ENCODE data around the gene WDFY2.

WDFY2 gene

DNA sequence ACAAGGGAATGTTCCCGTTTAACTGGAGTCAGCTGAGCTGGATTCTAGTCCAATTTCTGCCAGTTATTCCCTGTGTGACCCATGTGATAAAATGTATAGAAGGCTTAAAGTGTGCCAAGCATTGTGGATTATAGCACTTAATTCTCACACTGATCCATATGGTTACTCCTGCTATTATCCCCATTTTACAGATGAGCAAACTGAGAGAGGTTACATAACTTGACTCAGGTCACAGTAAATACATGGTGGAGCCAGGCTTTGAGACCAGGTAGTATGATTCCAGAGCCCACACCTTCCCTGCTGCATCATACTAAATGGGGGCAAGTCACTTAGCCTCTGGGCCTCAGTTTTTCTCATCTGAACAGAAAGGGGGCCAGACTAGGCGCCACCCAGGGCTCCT lies 221.7 kb downstream of the WDFY2 start:
- TF ChIP-seq, protein P1, sequence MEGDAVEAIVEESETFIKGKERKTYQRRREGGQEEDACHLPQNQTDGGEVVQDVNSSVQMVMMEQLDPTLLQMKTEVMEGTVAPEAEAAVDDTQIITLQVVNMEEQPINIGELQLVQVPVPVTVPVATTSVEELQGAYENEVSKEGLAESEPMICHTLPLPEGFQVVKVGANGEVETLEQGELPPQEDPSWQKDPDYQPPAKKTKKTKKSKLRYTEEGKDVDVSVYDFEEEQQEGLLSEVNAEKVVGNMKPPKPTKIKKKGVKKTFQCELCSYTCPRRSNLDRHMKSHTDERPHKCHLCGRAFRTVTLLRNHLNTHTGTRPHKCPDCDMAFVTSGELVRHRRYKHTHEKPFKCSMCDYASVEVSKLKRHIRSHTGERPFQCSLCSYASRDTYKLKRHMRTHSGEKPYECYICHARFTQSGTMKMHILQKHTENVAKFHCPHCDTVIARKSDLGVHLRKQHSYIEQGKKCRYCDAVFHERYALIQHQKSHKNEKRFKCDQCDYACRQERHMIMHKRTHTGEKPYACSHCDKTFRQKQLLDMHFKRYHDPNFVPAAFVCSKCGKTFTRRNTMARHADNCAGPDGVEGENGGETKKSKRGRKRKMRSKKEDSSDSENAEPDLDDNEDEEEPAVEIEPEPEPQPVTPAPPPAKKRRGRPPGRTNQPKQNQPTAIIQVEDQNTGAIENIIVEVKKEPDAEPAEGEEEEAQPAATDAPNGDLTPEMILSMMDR (conservative IDR thresholded peaks at IDR 0.05), result no peak
- no peak overlapping the region for H3K27ac ChIP-seq

DNA sequence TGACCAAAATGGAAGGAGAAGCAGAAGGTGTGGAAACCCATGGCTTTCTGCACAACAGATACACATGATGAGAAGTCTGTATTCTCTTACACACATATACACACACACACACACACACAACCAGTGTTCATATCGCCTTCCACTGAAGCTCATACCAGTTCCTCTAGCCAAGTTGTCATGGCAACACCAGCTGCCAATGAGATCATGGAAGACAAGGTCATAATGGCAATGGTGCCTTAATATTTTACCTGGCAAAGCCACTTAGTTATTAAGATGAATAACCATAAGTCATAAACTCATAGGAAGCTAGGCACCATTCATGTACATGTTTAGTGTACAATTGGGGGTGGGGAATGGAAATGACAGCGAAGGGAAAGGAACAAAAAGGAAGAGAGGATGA lies 222.3 kb downstream of the WDFY2 start:
- H3K27ac ChIP-seq, result no peak overlapping the region
- TF ChIP-seq, protein P1 (conservative IDR thresholded peaks at IDR 0.05), result no peak

DNA sequence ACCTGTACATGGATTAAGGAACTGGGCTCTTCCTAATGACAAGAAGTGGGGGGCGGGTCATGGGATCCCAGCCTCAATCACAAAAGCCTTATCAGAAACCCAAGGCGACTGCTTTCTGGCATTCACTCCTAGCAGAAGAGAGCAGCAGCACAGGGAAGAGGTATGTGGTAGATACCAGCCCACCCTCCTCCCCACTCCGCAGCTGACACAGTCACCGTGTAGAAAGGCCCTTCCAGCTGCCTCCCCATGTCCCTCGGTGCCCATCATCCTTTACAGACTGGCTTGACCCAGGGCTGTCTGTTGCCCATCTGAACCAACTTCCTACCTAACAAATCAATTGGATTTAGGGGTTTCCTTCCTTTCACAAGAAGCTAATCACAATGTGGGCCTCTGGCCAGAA lies 222.8 kb downstream of the WDFY2 start:
- TF ChIP-seq, protein P1 (conservative IDR thresholded peaks at IDR 0.05), result no peak
- H3K27ac ChIP-seq, result no peak overlapping the region

DNA sequence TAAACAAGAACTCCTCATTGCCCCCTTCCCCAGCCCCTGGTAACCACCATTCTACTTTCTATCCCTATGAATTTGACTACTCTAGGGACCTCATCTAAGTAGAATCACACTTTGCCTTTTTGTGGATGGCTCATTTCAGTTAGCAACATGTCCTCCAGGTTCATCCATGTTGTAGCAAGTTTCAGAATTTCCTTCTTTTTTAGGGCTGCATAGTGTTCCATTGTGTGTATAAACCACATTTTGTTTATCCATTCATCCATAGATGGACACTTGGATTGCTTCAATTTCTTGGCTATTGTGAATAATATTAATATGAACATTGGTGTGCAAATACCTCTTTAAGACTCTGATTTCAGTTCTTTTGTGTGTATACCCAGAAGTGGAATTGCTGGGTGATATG lies 224.5 kb downstream of the WDFY2 start:
- TF ChIP-seq, protein P1 (conservative IDR thresholded peaks at IDR 0.05), result no peak
- H3K27ac ChIP-seq, result no peak overlapping the region

DNA sequence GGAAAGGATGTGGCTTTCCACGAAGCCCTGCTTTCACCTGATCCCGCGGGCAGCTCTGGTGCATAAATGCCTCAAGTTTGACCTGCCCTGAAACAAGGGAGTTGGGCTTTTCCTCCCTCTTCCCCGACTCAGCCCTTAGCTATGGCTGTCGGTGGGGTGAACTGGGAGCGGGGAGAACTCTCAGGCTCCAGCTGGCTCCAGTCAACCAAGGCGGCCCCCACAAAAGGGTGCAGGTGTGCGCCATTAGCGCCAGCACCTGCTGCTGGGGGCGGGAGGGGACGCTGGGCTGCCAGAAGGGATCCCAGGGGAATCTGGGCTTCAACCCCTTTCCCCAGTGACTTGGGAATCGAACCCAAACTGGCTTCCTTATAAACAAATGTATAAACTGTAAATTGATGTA lies 226.8 kb downstream of the WDFY2 start:
- TF ChIP-seq, protein P1 (conservative IDR thresholded peaks at IDR 0.05), result no peak
- H3K27ac ChIP-seq, result no peak overlapping the region

DNA sequence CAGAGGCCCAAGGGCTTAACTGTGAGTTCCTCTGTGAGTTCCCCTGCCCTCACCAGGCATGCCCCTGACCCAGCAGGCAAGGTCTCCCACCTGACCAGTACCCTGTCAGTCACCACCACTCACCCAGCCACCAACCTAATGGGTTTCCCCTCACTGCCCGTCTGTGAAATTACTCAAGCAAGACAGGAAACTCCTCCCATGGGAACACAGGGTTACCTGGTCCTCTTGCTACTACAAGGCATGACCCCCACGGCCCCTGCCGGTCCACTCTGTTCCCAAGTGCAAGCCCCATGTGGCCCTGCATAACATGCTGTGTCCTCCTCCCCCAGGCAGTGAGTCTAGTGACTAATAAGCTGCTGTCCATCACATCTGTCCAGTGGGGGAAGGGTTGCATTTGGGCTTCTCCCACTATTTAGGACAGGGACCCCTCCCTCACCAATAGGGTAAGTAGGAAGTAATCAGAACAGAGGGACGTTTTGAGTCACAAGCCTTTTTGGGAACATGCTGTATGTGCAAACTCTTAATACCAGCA lies 227.7 kb downstream of the WDFY2 start:
- TF ChIP-seq, protein P1 (conservative IDR thresholded peaks at IDR 0.05), result no peak
- no peak overlapping the region for H3K27ac ChIP-seq

DNA sequence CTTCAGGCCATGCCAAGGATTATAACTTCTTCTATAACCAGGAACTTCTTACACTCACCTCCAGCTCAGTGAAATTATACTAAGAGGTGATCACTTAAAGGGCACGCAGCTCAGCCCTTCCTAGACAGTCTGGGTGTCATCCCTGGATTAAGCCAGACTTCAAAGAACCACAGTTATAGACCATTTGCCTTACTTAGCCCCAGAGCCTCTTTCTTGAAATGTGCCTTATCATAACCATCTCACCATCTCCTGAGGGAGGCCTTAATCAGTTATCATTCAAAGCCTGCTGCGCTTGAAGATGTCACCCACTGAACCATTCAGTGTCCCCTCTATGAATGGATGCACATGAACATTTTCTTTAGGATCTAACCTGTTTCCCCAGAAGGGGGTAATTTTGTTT lies 229.8 kb downstream of the WDFY2 start:
- TF ChIP-seq, protein P1 (conservative IDR thresholded peaks at IDR 0.05), result no peak
- no peak overlapping the region for H3K27ac ChIP-seq

All from VCaP (cell line).